H1 (cell line): ENCODE data around the gene SYNRG. TPM values are rescaled to one million over a fixed set of nuclear protein-coding genes. Genes with fewer than 3 reads are reported as not detected.

Source experiments
- CTCF ChIA-PET: fragments of 300-600 bp; sonication (Branson Sonifier 250); formaldehyde crosslinking; loops from one replicate; lab custom pipeline; 2021; ENCODE audit not compliant: partially characterized antibody; lab: Charles Lee
- POLR2A ChIA-PET: fragments of 300-600 bp; sonication (Branson Sonifier 250); formaldehyde crosslinking; loops from one replicate; lab custom pipeline; 2021; ENCODE audit warnings: inconsistent platforms; ENCODE audit not compliant: partially characterized antibody; lab: Charles Lee
- DNase-seq, 2 experiments: peaks; one replicate each; pipeline versions ENCODE4 v3.0.0 to v3.0.0-alpha.2; 2010 to 2022; ENCODE audit warnings: low spot score in 2 of 2, low read depth in 1 of 2, mixed read lengths in 1 of 2
- FAIRE-seq: peaks from 2 replicates; lab custom pipeline; 2011; peaks lifted over from hg19 to GRCh38; lab: Jason Lieb, UNC
- H2AFZ ChIP-seq: 2 replicates; pipeline ENCODE4 v1.8.1; 2012; ENCODE audit warnings: low read length, inconsistent platforms
- H2AK5ac ChIP-seq: 2 replicates; pipeline ENCODE4 v1.6.1; 2013; ENCODE audit warnings: low read depth, low read length
- H2BK120ac ChIP-seq: replicated peaks from 2 replicates; pipeline ENCODE3; 2013; ENCODE audit warnings: low read depth, low read length, inconsistent platforms
- H2BK12ac ChIP-seq: 2 replicates; pipeline ENCODE4 v1.6.1; 2013; ENCODE audit warnings: low read depth, low read length
- H2BK15ac ChIP-seq: 2 replicates; pipeline ENCODE4 v1.6.1; 2013; ENCODE audit warnings: low read length
- H2BK20ac ChIP-seq: 2 replicates; pipeline ENCODE4 v1.6.1; 2013; ENCODE audit warnings: low read length
- H2BK5ac ChIP-seq: 2 replicates; pipeline ENCODE4 v1.6.1; 2013; ENCODE audit warnings: low read depth, low read length
- H3K14ac ChIP-seq: 2 replicates; pipeline ENCODE4 v1.6.1; 2013; ENCODE audit warnings: inconsistent platforms; ENCODE audit not compliant: insufficient read length
- H3K18ac ChIP-seq: 2 replicates; pipeline ENCODE4 v1.6.1; 2013; ENCODE audit warnings: low read length; ENCODE audit errors: extremely low read depth
- H3K23ac ChIP-seq: 2 replicates; pipeline ENCODE4 v1.6.1; 2013; ENCODE audit warnings: inconsistent platforms; ENCODE audit not compliant: insufficient read length
- H3K23me2 ChIP-seq: 2 replicates; pipeline ENCODE4 v1.6.1; 2013; ENCODE audit warnings: low read depth, low read length
- H3K27ac ChIP-seq: 2 replicates; pipeline ENCODE4 v1.6.1; 2011; ENCODE audit warnings: low read depth, low read length, inconsistent platforms
- H3K27me3 ChIP-seq, 4 experiments: replicated peaks in 1 of 4; 1 replicate in 1 of 4; 2 replicates in 3 of 4; pipeline versions ENCODE4 v1.6.1 to v1.8.1; 2011 to 2013; ENCODE audit warnings: low read length in 3 of 4, mild to moderate bottlenecking in 3 of 4, inconsistent platforms in 2 of 4, mixed read lengths in 2 of 4, moderate library complexity in 1 of 4; ENCODE audit not compliant: control insufficient read depth in 3 of 4, insufficient read depth in 3 of 4; ENCODE audit errors: extremely low read depth in 1 of 4
- H3K36me3 ChIP-seq, 4 experiments: 2 replicates each; pipeline versions ENCODE4 v1.6.1 to v1.8.1; 2011 to 2013; ENCODE audit warnings: mild to moderate bottlenecking in 4 of 4, low read length in 3 of 4, moderate library complexity in 2 of 4, control low read depth in 1 of 4, inconsistent platforms in 1 of 4; ENCODE audit not compliant: insufficient read depth in 4 of 4, control insufficient read depth in 2 of 4
- H3K4ac ChIP-seq: replicated peaks from 2 replicates; pipeline ENCODE3; 2013; ENCODE audit warnings: low read length, low read depth, mixed read lengths, inconsistent platforms; ENCODE audit not compliant: insufficient read length
- H3K4me1 ChIP-seq, 4 experiments: replicated peaks in 1 of 4; 1 replicate in 1 of 4; 2 replicates in 3 of 4; pipeline versions ENCODE4 v1.6.1 to v1.8.1; 2011 to 2013; ENCODE audit warnings: low read length in 3 of 4, inconsistent platforms in 2 of 4, mixed read lengths in 1 of 4; ENCODE audit not compliant: insufficient read depth in 4 of 4, control insufficient read depth in 3 of 4
- H3K4me2 ChIP-seq, 2 experiments: 2 replicates each; pipeline versions ENCODE4 v1.6.1 to v1.8.1; 2011 to 2013; ENCODE audit warnings: low read depth in 2 of 2, low read length in 2 of 2, control low read depth in 1 of 2, inconsistent platforms in 1 of 2, mild to moderate bottlenecking in 1 of 2; ENCODE audit not compliant: insufficient read depth in 1 of 2
- H3K4me3 ChIP-seq, 4 experiments: fragments of 200-600, 300-600 bp in 1 of 4; sonication (generic), shearing (Covaris generic), sonication (Bioruptor Twin) in 1 of 4; 2 replicates each; pipeline versions ENCODE4 v1.5.1 to v1.8.1; 2011 to 2016; ENCODE audit warnings: low read length in 4 of 4, low read depth in 3 of 4, control low read depth in 2 of 4, inconsistent platforms in 2 of 4, mild to moderate bottlenecking in 2 of 4, mixed read lengths in 1 of 4, moderate library complexity in 1 of 4; ENCODE audit not compliant: insufficient read depth in 2 of 4; ENCODE audit errors: extremely low read depth in 1 of 4
- H3K56ac ChIP-seq: replicated peaks from 2 replicates; pipeline ENCODE3; 2013; ENCODE audit warnings: low read depth, mild to moderate bottlenecking, mixed read lengths, low read length, inconsistent platforms; ENCODE audit not compliant: insufficient read length
- H3K79me1 ChIP-seq: 2 replicates; pipeline ENCODE4 v1.6.1; 2013; ENCODE audit warnings: low read depth, low read length, control low read depth
- H3K79me2 ChIP-seq, 2 experiments: 2 replicates each; pipeline versions ENCODE4 v1.6.1 to v1.8.1; 2012 to 2013; ENCODE audit warnings: low read length in 2 of 2, mild to moderate bottlenecking in 2 of 2, inconsistent platforms in 1 of 2; ENCODE audit not compliant: insufficient read depth in 2 of 2, control insufficient read depth in 1 of 2
- H3K9ac ChIP-seq, 4 experiments: replicated peaks in 1 of 4; 1 replicate in 1 of 4; 2 replicates in 3 of 4; pipeline versions ENCODE4 v1.6.1 to v1.8.1; 2011 to 2013; ENCODE audit warnings: low read depth in 3 of 4, low read length in 3 of 4, control low read depth in 2 of 4, mild to moderate bottlenecking in 2 of 4, moderate library complexity in 2 of 4, inconsistent platforms in 1 of 4; ENCODE audit errors: extremely low read depth in 1 of 4
- H3K9me3 ChIP-seq, 2 experiments: 2 replicates each; pipeline versions ENCODE4 v1.6.1 to v1.8.1; 2012 to 2013; ENCODE audit warnings: mild to moderate bottlenecking in 2 of 2, moderate library complexity in 2 of 2, control low read depth in 1 of 2, inconsistent platforms in 1 of 2, low read depth in 1 of 2, low read length in 1 of 2, mixed read lengths in 1 of 2; ENCODE audit not compliant: insufficient read depth in 2 of 2
- H4K20me1 ChIP-seq, 2 experiments: replicated peaks in 1 of 2; 2 replicates each; pipeline versions ENCODE3 to v1.8.1; 2011 to 2013; ENCODE audit warnings: inconsistent platforms in 2 of 2, low read length in 2 of 2, mild to moderate bottlenecking in 1 of 2; ENCODE audit not compliant: insufficient read depth in 2 of 2, control insufficient read depth in 1 of 2
- H4K5ac ChIP-seq: 2 replicates; pipeline ENCODE4 v1.6.1; 2013; ENCODE audit warnings: low read length, low read depth, mixed read lengths, inconsistent platforms; ENCODE audit not compliant: insufficient read length
- H4K8ac ChIP-seq: 2 replicates; pipeline ENCODE4 v1.8.0; 2013; ENCODE audit warnings: mild to moderate bottlenecking, moderate library complexity, low read length, inconsistent platforms; ENCODE audit not compliant: insufficient read depth; ENCODE audit errors: extremely low read depth
- H4K91ac ChIP-seq: replicated peaks from 2 replicates; pipeline ENCODE3; 2013; ENCODE audit warnings: low read length, mixed read lengths, inconsistent platforms; ENCODE audit not compliant: insufficient read length
- CTBP2 ChIP-seq: IDR thresholded peaks from 2 replicates; pipeline ENCODE4 v1.7.0; 2011; ENCODE audit warnings: borderline replicate concordance, mild to moderate bottlenecking, moderate library complexity, mixed read lengths, low read length; ENCODE audit not compliant: insufficient read depth, insufficient read length
- RFX5 ChIP-seq: IDR thresholded peaks from 2 replicates; pipeline ENCODE4 v1.6.1; 2011; ENCODE audit warnings: low read depth, low read length, improper control_type of control experiment, borderline replicate concordance
- YY1 ChIP-seq: IDR thresholded peaks from 2 replicates; pipeline ENCODE4 v1.6.1; 2011; ENCODE audit warnings: low read depth, mild to moderate bottlenecking, low read length
- ZNF274 ChIP-seq: IDR thresholded peaks from 2 replicates; pipeline ENCODE4 v1.7.0; 2012; ENCODE audit warnings: low read length, borderline replicate concordance; ENCODE audit errors: extremely low read depth
- WGBS, 2 experiments: shearing (Covaris generic) in 1 of 2; methylation state at CpG; one replicate each; pipeline versions ENCODE4 v1.1.6 to v1.1.7; 2013 to 2015; ENCODE audit warnings: low lambda C conversion rate in 2 of 2, mixed read lengths in 2 of 2, inconsistent platforms in 1 of 2, low coverage in 1 of 2, missing lambda C conversion rate in 1 of 2; ENCODE audit not compliant: insufficient replicate concordance in 2 of 2, insufficient coverage in 1 of 2, insufficient read length in 1 of 2; ENCODE audit errors: extremely low coverage in 1 of 2, missing lambda C conversion rate in 1 of 2; 5-methylcytosine and 5-hydroxymethylcytosine counted together
- polyA plus RNA-seq, 7 experiments: library from polyadenylated mRNA; depleted of rRNA in 3 of 7; stranded (reverse) in 5 of 7; unstranded in 2 of 7; fragments of >200 nt in 5 of 7; fragments of 200-250 nt in 2 of 7; gene quantifications; 1 replicate in 5 of 7; 2 replicates in 1 of 7; 4 replicates in 1 of 7; pipeline versions ENCODE4 v1.2.1 to v1.2.3, GENCODE V29; 2011 to 2013; ENCODE audit warnings: missing spikeins in 2 of 7, mixed read lengths in 2 of 7
- total RNA-seq: library from RNA; stranded (reverse); fragmentation: NEBNext Ultra II Directional; extraction: Animal tissue kit (Norgen Biotek cat#: 25700); gene quantifications from 2 replicates; pipeline ENCODE4 v1.2.1, GENCODE V29; 2021

SYNRG gene
- total and polyA plus RNA-seq, 2 of the 8 experiments (the other 6 are each of a cell fraction or from before 2014, with no cell fraction given), result 7.7 to 31.7 TPM

DNA sequence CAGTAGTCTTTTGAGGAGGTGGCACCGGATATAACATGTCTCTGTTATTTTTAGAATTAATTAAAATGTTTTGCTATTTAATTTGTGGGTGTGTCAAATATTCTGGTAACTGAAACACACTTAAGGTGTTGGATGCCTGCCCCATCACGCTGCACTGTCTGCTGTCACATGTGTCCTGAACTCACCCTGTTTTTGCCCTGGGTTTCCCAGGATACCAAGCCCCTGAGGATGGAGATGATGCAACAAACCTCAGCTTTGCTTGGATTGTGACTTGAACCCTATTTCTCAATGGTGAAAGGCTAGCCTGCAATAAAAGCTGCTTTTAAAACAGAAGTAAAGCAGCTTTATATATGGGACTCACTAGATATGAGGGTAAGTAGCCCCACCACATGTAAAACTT, 131.0 kb downstream of the SYNRG start:
- Histone ChIP-seq H3K23me2 (no peaks in the 10 kb centered on the region), H2AK5ac (no peak overlapping the region), H3K27ac (no peak overlapping the region), H4K91ac (no peak overlapping the region), H3K14ac (no peak overlapping the region), H3K79me2 (no peaks in the 10 kb centered on the region), H4K20me1 (no peaks in the 10 kb centered on the region), H3K79me1 (no peaks in the 10 kb centered on the region), H2AFZ (no peak overlapping the region), H3K9me3 (no peaks in the 10 kb centered on the region), H2BK120ac (no peak overlapping the region), H2BK20ac (no peak overlapping the region), H2BK12ac (no peak overlapping the region), H3K9ac (no peak overlapping the region), H3K23ac (no peak overlapping the region), H3K4me3 (no peak overlapping the region), H3K4ac (no peak overlapping the region), H4K5ac (no peak overlapping the region), H3K4me2 (no peak overlapping the region), H2BK5ac (no peak overlapping the region), H3K27me3 (no peaks in the 10 kb centered on the region), H3K4me1 (peaks cover 0 to 5% (median under 1%) of the 10 kb centered on the region in 4 experiments; a peak in 3 of 7 replicates), H3K18ac (no peak overlapping the region), H2BK15ac (no peak overlapping the region), H4K8ac (no peak overlapping the region), H3K36me3 (peaks cover 4 to 40% (median 26%) of the 10 kb centered on the region in 4 experiments), H3K56ac (no peak overlapping the region)
- DNase-seq (no peak), FAIRE-seq (no peak)
- ChIA-PET POLR2A (interaction anchor here (0.9 kb wide), 1 partner anchor 13 kb away, joined by 4 read pairs; no protein-coding TSS in a partner anchor), CTCF (no interaction called here)
- 88% methylated on average over 2 of the region's 2 CpGs; no CpG with 5 or more reads in 1 of the 2 experiments for WGBS, 2 experiments
- TF ChIP-seq YY1 (no peak), ZNF274 (no peak), CTBP2 (no peak), RFX5 (no peak)
